T-helper 2 cell treated with Interferon-gamma antibody and Interleukin-4, amounts not matched to agents 5 μg/mL and 100 μg/mL, for 36 hours (primary cell): ENCODE results near the gene RET.
"Not testable (repeated sequence)": the region's sequence is repeated elsewhere in the genome, so short reads cannot be mapped to it uniquely, and the experiment has no call there.

Experiments used
- DNase-seq: peaks from one replicate; pipeline ENCODE4 v3.0.0; 2021; ENCODE audit warnings: low spot score
- H3K27ac Mint-ChIP-seq: one replicate; pipeline ENCODE4 v1.8.0; 2021; ENCODE audit warnings: mild to moderate bottlenecking, mixed read lengths
- H3K27me3 Mint-ChIP-seq: one replicate; pipeline ENCODE4 v1.8.0; 2021; ENCODE audit warnings: low read depth, mixed read lengths
- H3K36me3 Mint-ChIP-seq: one replicate; pipeline ENCODE4 v1.8.0; 2021; ENCODE audit warnings: low read depth, mixed read lengths
- H3K4me1 Mint-ChIP-seq: one replicate; pipeline ENCODE4 v1.8.0; 2021; ENCODE audit warnings: low read depth, mixed read lengths
- H3K4me3 Mint-ChIP-seq: one replicate; pipeline ENCODE4 v1.8.0; 2022; ENCODE audit warnings: mild to moderate bottlenecking, moderate library complexity, mixed read lengths
- H3K9me3 Mint-ChIP-seq: one replicate; pipeline ENCODE4 v1.8.0; 2021; ENCODE audit warnings: mixed read lengths

The RET gene

DNA sequence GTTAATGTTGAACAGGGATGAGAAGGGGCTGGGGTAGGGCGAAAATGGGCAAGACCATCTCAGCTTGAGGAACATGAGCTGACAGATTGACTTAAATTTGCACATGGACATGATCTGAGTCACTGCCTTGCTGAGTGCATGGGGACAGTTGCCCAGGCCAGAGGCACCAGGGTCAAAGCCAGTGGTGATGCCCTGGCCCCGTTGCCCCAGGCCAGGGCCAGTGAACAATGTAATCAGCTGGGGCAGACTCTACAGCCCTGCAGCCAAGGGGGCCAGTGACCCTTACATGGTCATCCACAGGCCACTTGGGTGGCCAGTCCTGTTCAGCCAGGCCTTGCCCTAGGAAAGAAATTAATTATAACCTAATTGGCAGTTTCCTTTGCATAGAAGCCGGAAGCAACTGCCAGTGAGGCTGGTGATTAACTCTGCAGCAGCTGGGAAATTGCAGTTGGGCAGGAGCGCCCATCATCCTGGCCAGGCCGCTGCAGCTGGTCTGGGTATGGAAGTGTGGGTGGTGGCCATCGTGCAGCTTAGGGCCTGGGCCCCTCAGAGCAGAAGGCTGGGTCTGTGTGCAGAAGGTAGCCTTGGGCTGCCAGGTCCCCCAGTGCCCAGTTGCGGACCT is 9.6 kb downstream of the RET start:
- Mint-ChIP-seq H3K4me3 (no peak overlapping the region), H3K36me3 (no peaks in the 10 kb centered on the region), H3K9me3 (no peaks in the 10 kb centered on the region), H3K27ac (no peak overlapping the region), H3K4me1 (peaks cover 2% of the 10 kb centered on the region), H3K27me3 (peaks cover 4% of the 10 kb centered on the region)
- DNase-seq, result no peak

DNA sequence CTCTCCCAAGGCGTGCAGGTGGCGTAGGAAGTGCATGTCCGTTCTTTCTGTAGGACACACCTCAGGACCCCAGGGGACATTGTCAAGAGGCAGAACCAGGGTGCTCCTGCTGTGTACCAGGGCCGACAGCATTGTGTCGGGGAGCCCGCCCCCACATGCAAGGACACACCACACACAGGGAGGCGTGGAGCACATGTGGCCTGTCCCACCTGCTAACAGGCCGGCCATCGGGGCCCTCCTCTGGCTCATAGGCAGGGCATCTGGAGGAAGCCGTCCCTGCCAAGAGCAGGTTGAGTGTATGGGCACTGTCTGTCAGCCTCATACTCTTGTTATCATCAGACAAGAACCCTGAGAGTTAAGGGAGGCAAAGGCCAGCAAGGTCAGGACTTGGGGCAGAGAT is 12.7 kb downstream of the RET start:
- no peaks in the 10 kb centered on the region for H3K4me1 Mint-ChIP-seq
- H3K9me3 Mint-ChIP-seq, result no peaks in the 10 kb centered on the region
- H3K36me3 Mint-ChIP-seq, result no peaks in the 10 kb centered on the region
- H3K27ac Mint-ChIP-seq, result no peak overlapping the region
- H3K4me3 Mint-ChIP-seq, result no peak overlapping the region
- H3K27me3 Mint-ChIP-seq, result peaks cover 12% of the 10 kb centered on the region
- no peak for DNase-seq

DNA sequence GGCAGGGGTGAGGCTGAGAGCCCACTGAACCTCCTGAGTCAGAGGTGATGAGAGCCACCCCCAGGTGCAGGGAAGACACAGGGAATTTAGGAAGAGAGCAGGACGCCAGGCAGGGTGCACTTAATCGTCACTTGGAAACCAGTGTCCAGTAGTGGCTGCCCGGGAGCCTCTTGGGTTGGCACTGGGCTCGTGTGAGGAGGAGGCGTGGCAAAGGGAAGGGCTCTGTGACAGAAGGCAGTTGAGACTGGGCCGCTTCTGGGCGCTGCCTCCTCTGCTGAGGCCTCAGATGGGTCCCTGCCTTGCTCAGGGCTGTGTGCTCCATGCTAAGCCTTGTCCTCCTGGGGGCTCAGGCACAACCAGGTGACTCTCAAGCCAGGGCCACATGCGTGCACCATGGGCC is 13.3 kb downstream of the RET start:
- no peak overlapping the region for H3K4me3 Mint-ChIP-seq
- H3K4me1 Mint-ChIP-seq, result no peaks in the 10 kb centered on the region
- no peaks in the 10 kb centered on the region for H3K36me3 Mint-ChIP-seq
- no peaks in the 10 kb centered on the region for H3K9me3 Mint-ChIP-seq
- DNase-seq, result no peak
- H3K27ac Mint-ChIP-seq, result no peak overlapping the region
- H3K27me3 Mint-ChIP-seq, result peaks cover 12% of the 10 kb centered on the region

DNA sequence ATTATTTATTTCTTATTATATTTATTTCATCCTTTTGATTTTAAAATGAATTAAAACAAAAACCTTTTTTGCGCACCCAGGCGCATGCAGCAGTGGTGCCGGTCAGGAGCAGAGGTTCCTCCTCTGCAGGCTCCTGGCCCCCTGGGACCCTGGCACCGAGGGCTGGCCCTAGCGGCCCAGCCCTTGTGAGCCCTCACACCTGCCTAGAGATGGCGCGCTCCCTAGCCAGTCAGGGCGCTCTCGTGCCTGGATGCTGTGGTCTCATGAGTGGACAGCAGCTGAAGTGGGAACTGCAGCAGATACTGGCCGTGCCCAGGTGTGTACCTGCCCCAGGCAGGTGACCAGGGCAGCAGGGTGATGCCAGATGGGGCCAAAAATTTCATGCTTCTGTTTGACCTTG is 13.8 kb downstream of the RET start:
- no peak overlapping the region for H3K4me3 Mint-ChIP-seq
- no peak for DNase-seq
- peaks cover 12% of the 10 kb centered on the region for H3K27me3 Mint-ChIP-seq
- no peaks in the 10 kb centered on the region for H3K9me3 Mint-ChIP-seq
- no peak overlapping the region for H3K27ac Mint-ChIP-seq
- no peaks in the 10 kb centered on the region for H3K4me1 Mint-ChIP-seq
- H3K36me3 Mint-ChIP-seq, result no peaks in the 10 kb centered on the region

DNA sequence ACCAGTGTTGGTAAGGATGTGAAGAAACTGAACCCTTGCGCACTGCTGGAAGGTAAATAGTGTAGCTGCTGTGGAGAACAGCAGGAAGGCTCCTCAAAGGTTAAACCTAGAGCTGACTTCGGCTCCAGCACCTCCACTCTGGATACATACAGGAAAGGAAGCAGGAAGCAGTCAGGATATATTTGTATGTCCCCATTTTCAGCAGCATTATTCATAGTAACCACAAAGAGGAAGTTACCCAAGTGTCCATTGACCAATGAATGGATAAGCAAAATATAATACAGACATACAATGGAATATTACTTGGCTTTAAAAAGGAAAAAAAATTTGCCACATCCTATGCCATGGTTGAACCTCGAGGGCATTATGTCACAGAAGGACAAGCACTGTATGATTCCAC is 15.0 kb downstream of the RET start:
- Mint-ChIP-seq H3K4me1 (no peaks in the 10 kb centered on the region), H3K36me3 (no peaks in the 10 kb centered on the region), H3K9me3 (no peaks in the 10 kb centered on the region), H3K27ac (no peak overlapping the region), H3K27me3 (peaks cover 12% of the 10 kb centered on the region), H3K4me3 (no peak overlapping the region)
- DNase-seq, result no peak

DNA sequence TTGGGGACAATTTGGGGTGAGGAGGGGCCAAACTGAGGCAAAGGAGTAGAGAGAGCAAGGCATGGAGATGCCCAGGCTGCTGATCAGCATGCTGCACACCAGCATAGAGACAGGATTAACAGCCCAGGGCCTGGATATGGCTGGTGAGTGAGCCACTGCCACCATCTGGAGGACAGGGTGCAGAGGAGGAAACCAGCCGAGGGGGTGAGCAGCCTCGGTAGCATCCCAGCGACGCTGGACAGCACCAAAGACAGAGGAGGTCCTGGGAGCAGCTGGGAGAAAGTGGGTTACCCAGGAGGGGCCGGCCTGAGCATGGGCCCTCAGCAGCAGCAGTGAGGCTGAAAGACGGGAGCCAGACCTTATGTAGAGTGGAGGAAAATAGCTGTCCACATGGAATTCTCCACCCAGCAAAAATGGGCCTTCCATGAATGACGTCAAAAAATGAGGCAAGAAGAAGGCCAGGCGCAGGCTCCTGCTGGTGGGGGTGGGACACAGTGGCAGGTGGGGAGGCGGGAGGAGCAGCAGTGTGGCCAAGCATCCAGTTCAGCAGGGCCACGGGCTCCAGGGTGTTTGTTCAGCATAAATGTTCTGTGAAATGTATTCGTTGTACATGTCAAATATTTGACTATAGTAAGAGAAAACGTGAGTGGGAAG is 16.7 kb downstream of the RET start:
- no peak for DNase-seq
- H3K27me3 Mint-ChIP-seq, result peaks cover 12% of the 10 kb centered on the region
- H3K36me3 Mint-ChIP-seq, result no peaks in the 10 kb centered on the region
- no peaks in the 10 kb centered on the region for H3K9me3 Mint-ChIP-seq
- no peaks in the 10 kb centered on the region for H3K4me1 Mint-ChIP-seq
- H3K4me3 Mint-ChIP-seq, result no peak overlapping the region
- H3K27ac Mint-ChIP-seq, result no peak overlapping the region

DNA sequence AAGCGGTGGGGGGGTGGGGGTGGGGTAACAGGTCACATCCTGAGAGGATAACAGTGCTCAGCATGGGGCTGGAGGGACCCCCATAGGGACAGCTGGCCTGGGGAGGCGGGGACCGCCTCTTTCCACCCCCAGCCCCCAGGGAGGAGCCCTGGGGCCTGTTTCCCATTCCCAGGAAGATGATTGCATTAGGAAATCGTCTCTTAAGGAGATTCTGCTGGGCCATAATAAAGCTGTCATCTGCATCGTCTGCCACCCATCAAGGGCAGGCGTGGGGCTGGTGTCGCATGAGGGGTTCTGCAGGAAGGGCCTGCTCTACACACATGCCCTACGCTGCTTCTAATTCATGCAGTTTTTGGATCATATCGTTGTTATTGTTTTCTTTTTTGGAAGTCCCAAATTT is 17.2 kb downstream of the RET start:
- no peaks in the 10 kb centered on the region for H3K36me3 Mint-ChIP-seq
- no peaks in the 10 kb centered on the region for H3K4me1 Mint-ChIP-seq
- H3K9me3 Mint-ChIP-seq, result no peaks in the 10 kb centered on the region
- no peak overlapping the region for H3K27ac Mint-ChIP-seq
- H3K27me3 Mint-ChIP-seq, result peaks cover 12% of the 10 kb centered on the region
- H3K4me3 Mint-ChIP-seq, result no peak overlapping the region
- no peak for DNase-seq

DNA sequence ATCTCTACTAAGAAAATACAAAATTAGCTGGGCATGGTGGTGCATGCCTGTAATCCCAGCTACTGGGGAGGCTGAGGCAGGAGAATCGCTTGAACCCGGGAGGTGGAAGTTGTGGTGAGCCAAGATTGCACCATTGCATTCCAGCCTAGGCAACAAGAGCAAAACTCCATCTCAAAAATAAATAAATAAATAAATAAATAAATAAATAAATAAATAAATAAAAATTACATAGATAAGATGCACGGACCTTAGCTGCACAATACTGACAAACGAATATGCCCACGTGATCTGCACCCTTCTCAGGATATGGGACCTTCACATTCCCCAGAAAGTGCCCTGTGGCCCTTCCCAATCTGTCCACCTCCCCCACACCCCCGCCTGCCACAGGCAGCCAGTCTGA is 22.5 kb downstream of the RET start:
- not testable (repeated sequence) for H3K36me3 Mint-ChIP-seq, DNase-seq, H3K4me1 Mint-ChIP-seq, H3K27ac Mint-ChIP-seq, H3K4me3 Mint-ChIP-seq, H3K9me3 Mint-ChIP-seq
- H3K27me3 Mint-ChIP-seq, result peaks cover 22% of the 10 kb centered on the region

DNA sequence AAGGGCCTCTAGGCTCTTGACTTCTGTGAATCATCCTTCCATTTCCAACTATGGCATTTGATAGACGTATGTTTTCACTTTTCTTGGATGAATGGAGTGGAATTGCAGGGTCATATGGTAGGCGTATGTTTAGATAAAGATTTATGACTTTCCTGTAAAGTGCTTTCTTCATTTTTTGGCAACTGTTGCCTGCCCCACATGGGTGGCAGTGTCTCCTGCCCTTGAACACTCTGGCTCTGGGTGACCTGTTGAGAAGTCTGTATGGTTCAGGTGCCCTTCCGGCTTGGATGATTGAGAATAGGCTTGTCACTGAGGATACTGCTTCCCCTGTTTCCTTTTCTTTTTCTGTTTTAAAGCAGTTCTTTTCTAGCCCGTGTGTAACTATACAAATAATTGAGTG is 23.1 kb downstream of the RET start:
- H3K4me1 Mint-ChIP-seq, result no peaks in the 10 kb centered on the region
- no peaks in the 10 kb centered on the region for H3K36me3 Mint-ChIP-seq
- peaks cover 22% of the 10 kb centered on the region for H3K27me3 Mint-ChIP-seq
- H3K4me3 Mint-ChIP-seq, result no peak overlapping the region
- H3K27ac Mint-ChIP-seq, result no peak overlapping the region
- no peaks in the 10 kb centered on the region for H3K9me3 Mint-ChIP-seq
- DNase-seq, result no peak

DNA sequence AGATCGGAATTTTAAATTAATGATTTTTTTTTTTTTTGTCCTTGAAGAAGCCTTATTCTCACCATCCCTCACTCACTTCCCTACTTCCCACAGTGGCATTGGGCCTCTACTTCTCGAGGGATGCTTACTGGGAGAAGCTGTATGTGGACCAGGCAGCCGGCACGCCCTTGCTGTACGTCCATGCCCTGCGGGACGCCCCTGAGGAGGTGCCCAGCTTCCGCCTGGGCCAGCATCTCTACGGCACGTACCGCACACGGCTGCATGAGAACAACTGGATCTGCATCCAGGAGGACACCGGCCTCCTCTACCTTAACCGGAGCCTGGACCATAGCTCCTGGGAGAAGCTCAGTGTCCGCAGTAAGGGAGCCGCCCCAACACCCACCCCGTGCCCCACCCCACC is 23.5 kb downstream of the RET start:
- no peaks in the 10 kb centered on the region for H3K4me1 Mint-ChIP-seq
- peaks cover 25% of the 10 kb centered on the region for H3K27me3 Mint-ChIP-seq
- H3K9me3 Mint-ChIP-seq, result no peaks in the 10 kb centered on the region
- DNase-seq, result no peak
- H3K27ac Mint-ChIP-seq, result no peak overlapping the region
- no peaks in the 10 kb centered on the region for H3K36me3 Mint-ChIP-seq
- H3K4me3 Mint-ChIP-seq, result no peak overlapping the region

DNA sequence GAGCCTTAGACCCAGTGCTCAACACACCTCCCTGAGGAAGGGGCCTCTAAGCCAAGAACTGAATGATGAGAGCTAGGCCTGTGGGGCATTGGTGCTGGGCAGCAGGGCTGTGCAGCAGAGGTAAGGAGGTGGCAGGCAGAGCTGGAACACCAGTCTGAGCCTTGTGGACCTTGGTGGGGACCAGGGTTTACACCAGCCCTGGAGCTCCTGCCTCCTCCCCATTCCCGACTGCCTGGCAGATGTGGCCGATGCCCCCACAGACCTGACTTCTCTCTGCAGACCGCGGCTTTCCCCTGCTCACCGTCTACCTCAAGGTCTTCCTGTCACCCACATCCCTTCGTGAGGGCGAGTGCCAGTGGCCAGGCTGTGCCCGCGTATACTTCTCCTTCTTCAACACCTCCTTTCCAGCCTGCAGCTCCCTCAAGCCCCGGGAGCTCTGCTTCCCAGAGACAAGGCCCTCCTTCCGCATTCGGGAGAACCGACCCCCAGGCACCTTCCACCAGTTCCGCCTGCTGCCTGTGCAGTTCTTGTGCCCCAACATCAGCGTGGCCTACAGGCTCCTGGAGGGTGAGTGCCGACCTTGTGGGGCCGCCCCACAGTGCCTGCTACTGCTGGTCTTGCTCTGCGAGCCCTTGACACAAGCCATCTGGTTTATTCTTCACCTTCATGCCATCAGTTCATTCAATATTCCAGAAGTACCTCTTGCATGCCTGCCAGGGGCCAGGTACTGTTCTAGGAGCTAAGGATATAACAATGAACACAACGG is 25.4 kb downstream of the RET start:
- H3K9me3 Mint-ChIP-seq, result no peaks in the 10 kb centered on the region

DNA sequence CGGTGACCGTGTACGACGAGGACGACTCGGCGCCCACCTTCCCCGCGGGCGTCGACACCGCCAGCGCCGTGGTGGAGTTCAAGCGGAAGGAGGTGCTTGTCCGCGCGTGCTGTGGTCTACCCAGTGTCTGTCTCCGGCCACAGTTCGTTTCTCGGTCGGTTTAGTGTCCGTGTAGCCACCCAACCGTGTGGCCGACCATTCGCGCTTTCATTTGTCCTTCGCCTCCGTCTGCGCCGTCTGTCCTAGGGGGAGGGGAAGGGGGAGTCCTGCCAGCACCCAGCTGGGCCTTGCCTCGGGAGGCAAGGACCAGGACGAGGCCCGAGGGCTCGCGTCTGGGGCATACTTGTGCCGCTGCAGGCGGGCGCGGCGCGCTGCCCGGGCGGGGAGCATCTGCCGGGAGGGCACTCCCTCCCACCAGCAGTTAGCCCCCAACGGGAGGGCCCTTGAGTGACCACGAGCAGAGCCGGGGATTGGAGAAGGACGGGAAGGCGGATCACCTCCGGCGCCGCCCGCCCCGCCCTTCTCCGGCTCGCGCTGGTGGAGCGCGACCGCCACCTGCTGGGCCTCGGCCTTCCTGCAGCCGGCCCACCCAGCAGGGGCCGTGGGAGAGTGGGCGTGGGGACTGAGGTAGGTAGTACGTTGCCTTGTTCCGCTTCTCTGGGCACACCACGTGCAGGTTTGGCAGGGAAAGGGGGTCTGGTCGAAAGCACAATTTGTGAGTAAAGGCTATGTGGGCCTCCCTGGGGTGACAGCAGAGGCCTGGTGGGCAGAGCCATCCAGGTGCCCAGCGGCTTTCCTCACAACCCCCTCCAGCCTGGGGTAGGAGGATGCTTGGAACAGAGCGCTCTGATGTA is 28.5 kb downstream of the RET start:
- Mint-ChIP-seq H3K9me3 (no peaks in the 10 kb centered on the region), H3K27me3 (peaks cover 25% of the 10 kb centered on the region), H3K4me1 (peaks cover 6% of the 10 kb centered on the region), H3K4me3 (peak overlapping the region; percentile 74), H3K36me3 (no peaks in the 10 kb centered on the region), H3K27ac (peak overlapping the region; percentile 36)
- DNase-seq, result peak; percentile 82

More for the DNA sequence above, 25.4 kb downstream of the RET start:
- H3K4me1 Mint-ChIP-seq, result peaks cover 6% of the 10 kb centered on the region
- H3K27ac Mint-ChIP-seq, result no peak overlapping the region
- no peak overlapping the region for H3K4me3 Mint-ChIP-seq
- H3K36me3 Mint-ChIP-seq, result no peaks in the 10 kb centered on the region
- peaks cover 25% of the 10 kb centered on the region for H3K27me3 Mint-ChIP-seq
- no peak for DNase-seq

DNA sequence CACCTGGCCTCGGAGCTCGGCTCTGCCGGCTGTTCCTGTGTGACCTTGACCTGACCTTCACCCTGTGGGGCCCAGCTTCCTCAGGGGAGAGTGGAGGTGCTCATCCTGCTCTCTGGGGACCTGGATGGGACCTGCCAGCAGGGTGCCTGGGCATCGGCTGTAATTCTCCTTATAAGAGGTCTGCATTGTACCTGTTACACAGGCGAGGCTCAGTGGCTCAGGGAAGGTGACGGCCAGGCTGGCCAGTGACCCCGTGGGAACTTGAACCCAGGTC is 29.0 kb downstream of the RET start:
- H3K36me3 Mint-ChIP-seq, result no peaks in the 10 kb centered on the region
- peaks cover 6% of the 10 kb centered on the region for H3K4me1 Mint-ChIP-seq
- no peak overlapping the region for H3K27ac Mint-ChIP-seq
- DNase-seq, result no peak
- H3K9me3 Mint-ChIP-seq, result no peaks in the 10 kb centered on the region
- H3K4me3 Mint-ChIP-seq, result peak overlapping the region; percentile 56
- H3K27me3 Mint-ChIP-seq, result peaks cover 25% of the 10 kb centered on the region
